AG09309 (cell line): ENCODE results near the gene TCF23.

ENCODE experiments used
- DNase-seq: peaks from one replicate; pipeline ENCODE4 v3.0.0-alpha.2; 2010; ENCODE audit warnings: low read depth
- H3K4me3 ChIP-seq: 2 replicates; pipeline ENCODE4 v1.5.1; 2011; ENCODE audit warnings: mild to moderate bottlenecking, low read depth, low read length, moderate library complexity; ENCODE audit not compliant: control insufficient read depth
- CTCF ChIP-seq: IDR thresholded peaks from 2 replicates; pipeline ENCODE4 v1.5.1; 2011; ENCODE audit warnings: mild to moderate bottlenecking, low read depth, low read length, inconsistent platforms; ENCODE audit not compliant: insufficient read depth, control insufficient read depth; ENCODE audit errors: missing control alignments

The TCF23 gene

DNA sequence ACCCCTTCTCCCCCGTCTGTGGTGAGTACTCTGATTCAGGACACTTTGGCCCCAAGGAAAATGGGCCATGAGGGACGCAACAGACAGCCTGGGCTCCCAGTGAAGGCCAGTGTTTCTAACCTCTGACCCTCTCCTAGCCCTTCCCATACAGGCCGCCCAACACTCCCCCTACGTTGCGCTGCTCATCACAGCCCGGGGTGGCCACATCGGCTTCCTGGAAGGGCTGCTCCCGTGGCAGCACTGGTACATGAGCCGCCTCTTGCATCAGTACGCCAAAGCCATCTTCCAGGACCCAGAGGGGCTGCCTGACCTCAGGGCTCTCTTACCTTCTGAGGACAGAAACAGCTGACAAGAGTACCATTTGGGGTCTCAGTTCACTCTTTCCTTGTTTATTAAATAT lies 18.4 kb upstream of the TCF23 start:
- no peak for DNase-seq
- no peak for TF ChIP-seq CTCF

DNA sequence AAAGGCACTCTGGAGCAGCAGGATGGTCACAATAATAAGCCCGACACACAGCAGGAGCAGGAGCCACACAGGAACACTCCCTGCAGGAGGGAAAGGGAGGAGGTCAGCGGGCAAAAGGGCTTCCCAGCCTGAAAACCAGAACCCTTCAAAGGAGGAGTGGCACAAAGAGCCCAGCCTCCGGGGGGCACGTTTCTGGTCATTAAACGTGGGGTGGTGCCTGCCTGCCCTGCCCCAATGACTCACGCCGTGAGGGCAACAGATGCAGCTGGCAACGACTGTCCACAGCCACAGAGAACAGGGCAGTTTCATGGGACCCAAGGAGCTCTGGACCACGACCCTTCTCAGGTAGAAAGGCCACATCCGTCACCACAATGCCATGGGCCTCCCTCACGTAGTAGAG lies 17.4 kb upstream of the TCF23 start:
- DNase-seq, result no peak
- no peak overlapping the region for H3K4me3 ChIP-seq
- no peak for TF ChIP-seq CTCF

More for the DNA sequence above, 18.4 kb upstream of the TCF23 start:
- H3K4me3 ChIP-seq, result no peak overlapping the region

- TF ChIP-seq CTCF, result no peak
- no peak for DNase-seq
- peak overlapping the region; percentile 94 for H3K4me3 ChIP-seq
These were observed 15.5 kb upstream of the TCF23 start for GRCh38 chr2:27133195-27133875.

- TF ChIP-seq CTCF, result peak; percentile 54
- peak; percentile 65 for DNase-seq
- H3K4me3 ChIP-seq, result peak within 1 kb of the TSS; percentile 94
These were observed 14.7 kb upstream of the TCF23 start, which contains the start of gene PREB for GRCh38 chr2:27133905-27134780. PREB (minus strand) TSS chr2:27134636; CDS start chr2:27134421, 215 bp downstream.

GRCh38 chr2:27134781-27135477 lies 13.9 kb upstream of the TCF23 start:
- peak overlapping the region; percentile 13; the same call in 1 of the 2 replicates for H3K4me3 ChIP-seq
- no peak for DNase-seq
- TF ChIP-seq CTCF, result no peak

- no peak overlapping the region for H3K4me3 ChIP-seq
- TF ChIP-seq CTCF, result no peak
- no peak for DNase-seq
These were observed 13.3 kb upstream of the TCF23 start for GRCh38 chr2:27135478-27135955.
